ENCODE data around the gene RERE.

DNA sequence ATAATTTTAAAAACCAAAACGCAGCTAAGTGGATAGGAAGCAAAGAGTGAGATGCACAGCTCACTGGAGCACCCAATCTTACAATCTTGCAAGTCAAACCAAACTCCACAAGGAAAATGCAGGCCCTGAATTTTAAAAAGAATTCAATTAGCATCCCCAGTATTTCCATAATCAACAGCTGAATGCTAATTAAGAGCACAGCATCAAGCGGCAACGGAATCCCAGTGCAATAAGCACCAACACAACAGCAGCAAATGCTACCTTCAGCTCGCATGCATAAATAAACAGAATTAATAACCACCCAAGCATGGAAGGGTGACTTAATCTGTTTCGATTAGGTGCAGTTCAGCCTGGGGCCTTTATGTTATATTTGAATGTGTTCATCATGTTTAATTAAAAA, 356.7 kb downstream of the RERE start:
- TF ChIP-seq, protein P1, sequence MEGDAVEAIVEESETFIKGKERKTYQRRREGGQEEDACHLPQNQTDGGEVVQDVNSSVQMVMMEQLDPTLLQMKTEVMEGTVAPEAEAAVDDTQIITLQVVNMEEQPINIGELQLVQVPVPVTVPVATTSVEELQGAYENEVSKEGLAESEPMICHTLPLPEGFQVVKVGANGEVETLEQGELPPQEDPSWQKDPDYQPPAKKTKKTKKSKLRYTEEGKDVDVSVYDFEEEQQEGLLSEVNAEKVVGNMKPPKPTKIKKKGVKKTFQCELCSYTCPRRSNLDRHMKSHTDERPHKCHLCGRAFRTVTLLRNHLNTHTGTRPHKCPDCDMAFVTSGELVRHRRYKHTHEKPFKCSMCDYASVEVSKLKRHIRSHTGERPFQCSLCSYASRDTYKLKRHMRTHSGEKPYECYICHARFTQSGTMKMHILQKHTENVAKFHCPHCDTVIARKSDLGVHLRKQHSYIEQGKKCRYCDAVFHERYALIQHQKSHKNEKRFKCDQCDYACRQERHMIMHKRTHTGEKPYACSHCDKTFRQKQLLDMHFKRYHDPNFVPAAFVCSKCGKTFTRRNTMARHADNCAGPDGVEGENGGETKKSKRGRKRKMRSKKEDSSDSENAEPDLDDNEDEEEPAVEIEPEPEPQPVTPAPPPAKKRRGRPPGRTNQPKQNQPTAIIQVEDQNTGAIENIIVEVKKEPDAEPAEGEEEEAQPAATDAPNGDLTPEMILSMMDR (conservative IDR thresholded peaks at IDR 0.05; ENCODE audit: low read length), result no peak
- no peak for TF ChIP-seq EZH2phosphoT487 (IDR thresholded peaks at IDR 0.05; ENCODE audit: borderline replicate concordance, low read depth, low read length)

Measured in OCI-LY7 (cell line).